NCI-H774 (cell line): Measurements from ENCODE around the gene EIF3F.
"Not testable (repeated sequence)": the region's sequence is repeated elsewhere in the genome, so short reads cannot be mapped to it uniquely, and the experiment has no call there.

Experiments
- DNase-seq: peaks from one replicate; lab custom pipeline; 2025; lab: John Stamatoyannopoulos, UW

Gene EIF3F

GRCh38 chr11:7986768-7987559, at the start of gene EIF3F:
EIF3F (plus strand) TSS chr11:7987337; CDS start chr11:7987353, 16 bp downstream.
- peak; percentile 98 for DNase-seq

- no peak for DNase-seq
Observed at GRCh38 chr11:7941146-7941545, 46.0 kb upstream of the EIF3F start.

- no peak for DNase-seq
Observed at GRCh38 chr11:7941608-7942007, 45.5 kb upstream of the EIF3F start, which contains the start of gene OR10A3. OR10A3 (minus strand) TSS chr11:7941708; CDS start chr11:7939520, 2,188 bp downstream.

GRCh38 chr11:7944123-7944522, 43.0 kb upstream of the EIF3F start:
- DNase-seq = no peak

GRCh38 chr11:7949934-7950333, 37.2 kb upstream of the EIF3F start:
- DNase-seq = no peak

GRCh38 chr11:7955191-7955590, 31.9 kb upstream of the EIF3F start:
- DNase-seq = peak; percentile 15

GRCh38 chr11:7964261-7964660, 22.9 kb upstream of the EIF3F start:
- no peak for DNase-seq

GRCh38 chr11:7964873-7965272, 22.3 kb upstream of the EIF3F start:
- no peak for DNase-seq

- no peak for DNase-seq
Observed at GRCh38 chr11:7965386-7965785, 21.8 kb upstream of the EIF3F start, which contains the start of gene NLRP10. NLRP10 (minus strand) TSS chr11:7965447; CDS start chr11:7963495, 1,952 bp downstream.

GRCh38 chr11:7967097-7967496, 20.0 kb upstream of the EIF3F start:
- DNase-seq = no peak

- DNase-seq = no peak
Observed at GRCh38 chr11:7967826-7968225, 19.3 kb upstream of the EIF3F start.

GRCh38 chr11:7968686-7969085, 18.5 kb upstream of the EIF3F start:
- DNase-seq = no peak

GRCh38 chr11:7969756-7970646, 17.1 kb upstream of the EIF3F start:
- no peak for DNase-seq

- DNase-seq = no peak
Observed at GRCh38 chr11:7971846-7972245, 15.3 kb upstream of the EIF3F start.

- DNase-seq = no peak
Observed at GRCh38 chr11:7973011-7973410, 14.1 kb upstream of the EIF3F start.

- DNase-seq = no peak
Observed at GRCh38 chr11:7974668-7975067, 12.5 kb upstream of the EIF3F start.

- no peak for DNase-seq
Observed at GRCh38 chr11:7977232-7977917, 9.8 kb upstream of the EIF3F start.

GRCh38 chr11:7981619-7982157, 5.4 kb upstream of the EIF3F start:
- no peak for DNase-seq

GRCh38 chr11:7982582-7983119, 4.5 kb upstream of the EIF3F start:
- DNase-seq = no peak

- no peak for DNase-seq
Observed at GRCh38 chr11:7983832-7984590, 3.1 kb upstream of the EIF3F start.

GRCh38 chr11:7987560-7987883, 385 bp downstream of the EIF3F start:
- DNase-seq = not testable (repeated sequence)
